AG04450 (cell line): ENCODE data around the gene COPG1. TPM values are rescaled to one million over a fixed set of nuclear protein-coding genes. Genes with fewer than 3 reads are reported as not detected.
A peak's percentile ranks its signal among the peaks of the same experiment; 100 is the strongest.

Experiments
- CTCF ChIA-PET: fragments of 300-600, 350-600 bp; formaldehyde crosslinking; extraction: SDS; loops from one replicate; lab custom pipeline; 2022; ENCODE audit warnings: antibody characterized with exemption, inconsistent platforms; lab: Charles Lee
- POLR2A ChIA-PET: fragments of 350-600 bp; formaldehyde crosslinking; extraction: SDS; loops from one replicate; lab custom pipeline; 2021; ENCODE audit warnings: antibody characterized with exemption, inconsistent platforms; lab: Yijun Ruan, JAX
- DNase-seq: peaks from one replicate; pipeline ENCODE4 v3.0.0-alpha.2; 2011; ENCODE audit warnings: low read depth, low spot score
- H3K27ac ChIP-seq: one replicate; pipeline ENCODE4 v1.5.1; 2012; ENCODE audit warnings: low read depth, low read length, control low read depth
- H3K27me3 ChIP-seq: one replicate; pipeline ENCODE4 v1.6.0; 2012; ENCODE audit warnings: low read length; ENCODE audit not compliant: control insufficient read depth, insufficient read depth
- H3K4me3 ChIP-seq: 2 replicates; pipeline ENCODE4 v1.5.1; 2011; ENCODE audit warnings: mild to moderate bottlenecking, low read depth, low read length, control low read depth
- H3K9me3 ChIP-seq: 2 replicates; pipeline ENCODE4 v1.5.1; 2012; ENCODE audit warnings: low read length; ENCODE audit not compliant: control insufficient read depth, insufficient read depth
- CTCF ChIP-seq: IDR thresholded peaks from 2 replicates; pipeline ENCODE4 v1.5.1; 2011; ENCODE audit warnings: low read depth, low read length, control low read depth, inconsistent platforms
- polyA plus RNA-seq: library from polyadenylated mRNA; depleted of rRNA; stranded (reverse); fragments of >200 nt; gene quantifications from 2 replicates; pipeline ENCODE4 v1.2.3, GENCODE V29; 2011

The COPG1 gene
- polyA plus RNA-seq, 1 experiment: 229 TPM

- no peak for TF ChIP-seq CTCF
- DNase-seq: peak; percentile 32
- ChIA-PET POLR2A (interaction anchor here (1.1 to 4.3 kb wide), 2 partner anchors 35 to 38 kb away, joined by 3 to 39 read pairs; a partner anchor contains a TSS), CTCF (interaction anchor here (2.0 kb wide), 1 partner anchor 38 kb away, joined by 4 read pairs; a partner anchor contains a TSS)
- H3K4me3 ChIP-seq: peak within 1 kb of the TSS; percentile 78
- no peaks in the 10 kb centered on the region; the same call in 1 of the 2 replicates for H3K9me3 ChIP-seq
- H3K27ac ChIP-seq: peak within 1 kb of the TSS; percentile 58
- no peaks in the 10 kb centered on the region for H3K27me3 ChIP-seq
These were observed 29.1 kb downstream of the COPG1 start, which contains the start of gene HMCES for GRCh38 chr3:129278439-129278965. TSS of gene HMCES (plus strand) at chr3:129278870. CDS start at chr3:129279733, 863 bp downstream.

- no peak for TF ChIP-seq CTCF
- CTCF ChIA-PET: interaction anchor here (0.6 to 2.0 kb wide), 3 partner anchors 37 to 310 kb away, joined by 4 to 6 read pairs (median 4); a partner anchor contains a TSS
- no peaks in the 10 kb centered on the region for H3K27me3 ChIP-seq
- POLR2A ChIA-PET: interaction anchor here (1.1 to 4.3 kb wide), 4 partner anchors 10 to 95 kb away, joined by 3 to 39 read pairs (median 4); partner anchors contain the start of gene CNBP
- peak overlapping the region; percentile 58 for H3K27ac ChIP-seq
- DNase-seq: no peak
- peak overlapping the region; percentile 78 for H3K4me3 ChIP-seq
- H3K9me3 ChIP-seq: no peaks in the 10 kb centered on the region; the same call in 1 of the 2 replicates
These were observed 29.8 kb downstream of the COPG1 start for GRCh38 chr3:129278966-129279906.

- H3K4me3 ChIP-seq: no peak overlapping the region
- ChIA-PET CTCF (interaction anchor here (0.6 to 1.0 kb wide), 2 partner anchors 310 to 311 kb away, joined by 4 to 6 read pairs; no protein-coding TSS in a partner anchor), POLR2A (interaction anchor here (1.3 to 4.3 kb wide), 3 partner anchors 9 to 96 kb away, joined by 3 to 39 read pairs (median 4); partner anchors contain the start of gene CNBP)
- H3K9me3 ChIP-seq: no peaks in the 10 kb centered on the region; the same call in 1 of the 2 replicates
- DNase-seq: no peak
- no peaks in the 10 kb centered on the region for H3K27me3 ChIP-seq
- H3K27ac ChIP-seq: no peak overlapping the region
- TF ChIP-seq CTCF: no peak
These were observed 30.8 kb downstream of the COPG1 start for GRCh38 chr3:129280183-129280582.

GRCh38 chr3:129281726-129282125, 32.3 kb downstream of the COPG1 start:
- Histone ChIP-seq H3K4me3 (no peak overlapping the region), H3K27me3 (no peaks in the 10 kb centered on the region), H3K9me3 (no peaks in the 10 kb centered on the region; the same call in 1 of the 2 replicates), H3K27ac (no peak overlapping the region)
- POLR2A ChIA-PET: no interaction called here
- no peak for DNase-seq
- no peak for TF ChIP-seq CTCF
- CTCF ChIA-PET: no interaction called here
